Mesodermal cell (in vitro differentiated cells): ENCODE measurements around the gene PKM.
"Not testable (repeated sequence)": the region's sequence is repeated elsewhere in the genome, so short reads cannot be mapped to it uniquely, and the experiment has no call there.

Source experiments
- H3K27ac ChIP-seq: 2 replicates; pipeline ENCODE4 v1.7.0; 2013; ENCODE audit warnings: mild to moderate bottlenecking, low read depth, low read length, moderate library complexity; ENCODE audit not compliant: severe bottlenecking
- H3K36me3 ChIP-seq: 2 replicates; pipeline ENCODE4 v1.7.1; 2013; ENCODE audit warnings: mild to moderate bottlenecking, low read length, moderate library complexity; ENCODE audit not compliant: control insufficient read depth, insufficient read depth
- H3K4me1 ChIP-seq: one replicate; pipeline ENCODE4 v1.7.1; 2013; ENCODE audit warnings: mild to moderate bottlenecking, low read length; ENCODE audit not compliant: insufficient read depth, control insufficient read depth, poor library complexity, severe bottlenecking
- H3K4me3 ChIP-seq: 2 replicates; pipeline ENCODE4 v1.7.0; 2013; ENCODE audit warnings: low read length, control low read depth, mild to moderate bottlenecking; ENCODE audit not compliant: insufficient read depth, poor library complexity, severe bottlenecking; ENCODE audit errors: extremely low read depth
- H3K9me3 ChIP-seq: 2 replicates; pipeline ENCODE4 v1.7.1; 2013; ENCODE audit warnings: mild to moderate bottlenecking, low read length, moderate library complexity; ENCODE audit not compliant: control insufficient read depth
- WGBS, 2 experiments: methylation state at CpG; one replicate each; pipeline ENCODE4 v1.1.5; 2013; ENCODE audit warnings: missing lambda C conversion rate in 2 of 2; ENCODE audit not compliant: insufficient coverage in 2 of 2; 5-methylcytosine and 5-hydroxymethylcytosine counted together

Gene PKM

DNA sequence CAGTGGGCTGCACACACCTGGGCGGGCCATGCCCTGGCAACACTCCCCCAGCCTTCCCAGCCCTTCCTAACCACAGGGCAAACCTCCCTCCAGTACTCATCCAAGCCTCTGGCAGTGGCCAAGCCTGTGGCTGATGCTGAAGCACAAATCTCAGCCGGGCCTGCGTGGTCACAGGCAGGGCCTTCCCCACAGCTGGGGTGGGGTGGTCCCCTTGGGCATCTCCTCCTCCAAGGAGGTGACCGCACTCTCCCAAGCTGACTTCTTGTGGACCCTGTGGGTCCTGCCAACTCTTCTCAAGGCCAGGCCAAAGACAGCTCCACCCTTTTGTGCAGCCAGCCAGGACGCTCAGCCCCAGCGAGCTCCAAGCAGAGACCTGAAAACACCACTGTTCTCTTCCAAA, 54.8 kb downstream of the PKM start:
- no peaks in the 10 kb centered on the region for H3K9me3 ChIP-seq
- 86 to 97% methylated on average over 3 to 5 of the region's 6 CpGs for WGBS, 2 experiments
- peaks cover 10% of the 10 kb centered on the region for H3K4me1 ChIP-seq
- no peak overlapping the region for H3K27ac ChIP-seq
- no peak overlapping the region for H3K4me3 ChIP-seq
- H3K36me3 ChIP-seq, result no peaks in the 10 kb centered on the region

DNA sequence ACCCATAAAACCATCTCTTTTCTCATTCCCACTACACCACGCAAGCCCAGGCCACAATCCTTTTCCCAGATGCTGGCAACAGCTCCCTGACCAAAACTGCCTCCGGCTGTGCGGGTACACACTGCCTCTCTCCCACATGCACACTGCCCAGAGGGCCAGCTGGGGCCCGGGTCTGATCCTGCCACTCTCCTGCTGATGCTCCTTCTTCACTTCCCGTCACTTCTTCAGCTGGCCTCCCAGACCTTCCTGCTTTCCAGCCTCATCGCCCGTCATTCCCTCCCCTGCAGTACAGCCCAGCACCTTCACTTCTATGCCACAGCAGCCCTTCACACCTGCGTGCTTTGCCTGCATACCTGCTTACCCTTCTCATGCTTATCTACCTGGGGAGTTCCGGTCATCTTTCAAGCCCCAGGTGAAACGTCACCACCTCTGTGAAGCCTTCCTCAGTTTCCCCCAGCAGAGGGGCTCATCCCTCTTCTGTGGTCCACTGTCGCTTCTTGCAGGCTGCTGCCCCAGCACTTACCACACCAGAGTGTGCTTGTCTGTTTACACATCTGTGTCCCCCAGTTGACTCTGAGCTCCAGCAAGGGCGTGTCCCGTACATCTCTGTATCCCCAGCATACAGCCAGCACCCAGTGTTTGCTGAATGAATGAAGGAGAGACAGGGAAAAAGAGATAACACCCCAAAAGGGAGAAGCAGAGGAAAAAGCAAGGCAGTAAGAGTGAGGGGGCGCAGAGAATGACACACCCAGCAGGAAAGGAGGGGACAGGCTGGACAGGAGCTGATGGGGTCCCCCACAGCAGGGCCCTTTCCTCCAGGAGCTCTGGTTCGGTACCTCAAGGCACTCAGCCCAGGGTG, 55.6 kb downstream of the PKM start:
- no peak overlapping the region for H3K27ac ChIP-seq
- H3K4me1 ChIP-seq, result peaks cover 7% of the 10 kb centered on the region
- H3K36me3 ChIP-seq, result no peaks in the 10 kb centered on the region
- 86 to 92% methylated on average over 13 to 15 of the region's 15 CpGs for WGBS, 2 experiments
- H3K9me3 ChIP-seq, result no peaks in the 10 kb centered on the region
- no peak overlapping the region for H3K4me3 ChIP-seq

DNA sequence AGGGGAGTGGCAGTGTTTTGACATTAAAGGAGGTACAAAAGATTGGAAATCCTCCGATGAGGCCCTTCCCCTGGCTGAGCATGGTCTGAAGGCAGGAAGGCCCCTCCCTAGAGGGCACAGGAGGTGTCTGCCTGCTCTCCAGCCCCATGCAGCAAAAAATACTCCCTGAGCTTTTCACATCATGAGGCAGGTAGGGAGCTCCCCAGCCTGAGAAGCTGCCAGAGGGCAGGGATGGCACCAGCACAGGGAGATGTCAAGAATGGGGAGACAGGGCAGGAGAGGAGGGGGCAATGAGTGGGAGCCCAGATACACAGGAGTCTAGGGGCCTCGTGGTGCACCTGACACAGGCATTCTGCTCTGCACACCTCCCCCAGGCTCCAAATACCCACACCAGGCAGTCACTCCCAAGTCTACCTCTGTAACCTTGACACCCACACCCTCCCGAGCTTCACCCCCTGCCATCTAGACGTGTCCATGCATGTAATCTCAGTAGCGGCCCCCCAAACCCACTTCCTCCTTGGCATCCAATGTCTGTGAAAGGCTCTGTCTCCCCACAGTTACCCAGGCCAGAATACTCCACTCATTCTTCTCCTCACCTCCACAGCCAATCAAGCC, 56.3 kb downstream of the PKM start:
- Histone ChIP-seq H3K4me1 (no peaks in the 10 kb centered on the region), H3K27ac (no peak overlapping the region), H3K36me3 (no peaks in the 10 kb centered on the region), H3K4me3 (no peak overlapping the region), H3K9me3 (no peaks in the 10 kb centered on the region)
- 79% methylated on average over 4 to 5 of the region's 5 CpGs for WGBS, 2 experiments

DNA sequence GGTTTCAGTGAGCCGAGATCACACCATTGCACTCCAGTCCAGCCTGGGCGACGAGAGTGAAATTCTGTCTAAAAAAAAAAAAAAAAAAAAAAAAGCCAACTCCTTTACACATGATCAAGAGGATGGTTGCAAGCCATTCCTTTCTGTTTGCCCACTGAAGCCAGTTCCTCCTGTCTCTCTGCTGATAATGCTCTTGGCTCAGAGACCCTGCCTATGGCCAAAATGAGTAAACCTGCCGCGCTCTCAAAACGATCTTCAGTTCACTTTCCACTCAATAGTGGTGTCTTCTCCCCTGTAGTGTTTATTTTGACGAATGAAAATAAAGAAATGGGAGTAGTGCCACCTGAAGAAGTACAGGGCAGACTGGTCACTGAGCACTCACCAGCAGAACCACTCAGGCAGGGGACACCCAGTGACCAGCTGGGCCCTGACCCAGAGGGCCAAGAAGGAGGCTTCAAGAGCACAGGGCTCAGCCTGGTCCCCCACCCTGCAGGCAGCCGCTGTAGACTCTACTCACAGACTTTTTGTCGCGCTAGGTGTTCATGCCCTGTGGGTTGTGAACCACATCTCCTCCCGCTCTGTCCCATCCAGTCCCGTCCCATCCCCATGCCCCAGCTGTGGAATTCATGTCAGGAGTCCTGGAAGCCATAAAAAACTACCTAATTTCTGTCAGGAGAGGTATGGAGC, 57.0 kb downstream of the PKM start:
- WGBS, 2 experiments, result 90 to 96% methylated on average over 7 to 8 of the region's 12 CpGs
- Histone ChIP-seq H3K4me1 (no peaks in the 10 kb centered on the region), H3K4me3 (no peak overlapping the region), H3K36me3 (no peaks in the 10 kb centered on the region), H3K9me3 (no peaks in the 10 kb centered on the region), H3K27ac (no peak overlapping the region)

DNA sequence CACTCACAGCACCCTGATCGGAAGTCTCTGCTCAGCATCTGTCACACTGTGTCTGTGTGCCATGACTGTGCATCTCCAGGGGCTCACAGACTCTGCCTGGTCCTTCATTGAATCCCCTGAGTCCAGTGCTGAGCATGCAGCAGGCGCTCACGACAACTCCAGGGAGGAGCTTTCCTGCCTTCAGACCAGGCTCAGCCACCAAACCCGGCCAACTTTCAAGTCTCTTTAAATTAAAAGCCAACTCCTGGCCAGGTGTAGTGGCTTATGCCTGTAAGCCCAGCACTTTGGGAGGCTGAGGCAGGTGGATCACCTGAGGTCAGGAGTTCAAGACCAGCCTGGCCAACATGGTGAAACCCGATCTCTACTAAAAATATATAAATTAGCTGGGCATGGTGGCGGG, 57.6 kb downstream of the PKM start:
- 85 to 90% methylated on average over 5 of the region's 6 CpGs for WGBS, 2 experiments

DNA sequence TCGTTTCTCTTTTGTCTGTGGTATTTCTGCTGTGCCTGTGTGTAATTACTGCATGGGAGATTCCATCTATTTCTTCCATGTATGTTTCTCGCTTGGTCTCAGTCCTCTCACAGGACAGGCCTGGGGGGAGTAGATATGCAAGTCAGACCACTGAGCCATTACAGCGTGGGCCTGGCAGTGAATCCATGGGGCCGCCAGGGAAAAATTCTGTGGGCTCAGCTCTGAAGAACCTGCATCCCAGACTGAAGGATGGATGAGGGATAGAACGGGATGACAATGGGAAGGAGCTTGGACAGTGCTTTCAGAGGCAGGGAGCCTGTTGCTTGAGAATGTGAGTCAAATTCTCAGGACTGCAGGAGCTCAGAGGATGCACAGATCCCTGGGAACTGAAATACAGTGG, 58.2 kb downstream of the PKM start:
- WGBS, 2 experiments, result 55 to 89% methylated on average over 2 to 4 of the region's 5 CpGs

More for the DNA sequence above, 57.6 kb downstream of the PKM start:
- no peaks in the 10 kb centered on the region for H3K36me3 ChIP-seq
- no peaks in the 10 kb centered on the region for H3K9me3 ChIP-seq
- H3K4me1 ChIP-seq, result no peaks in the 10 kb centered on the region
- no peak overlapping the region for H3K4me3 ChIP-seq
- no peak overlapping the region for H3K27ac ChIP-seq

DNA sequence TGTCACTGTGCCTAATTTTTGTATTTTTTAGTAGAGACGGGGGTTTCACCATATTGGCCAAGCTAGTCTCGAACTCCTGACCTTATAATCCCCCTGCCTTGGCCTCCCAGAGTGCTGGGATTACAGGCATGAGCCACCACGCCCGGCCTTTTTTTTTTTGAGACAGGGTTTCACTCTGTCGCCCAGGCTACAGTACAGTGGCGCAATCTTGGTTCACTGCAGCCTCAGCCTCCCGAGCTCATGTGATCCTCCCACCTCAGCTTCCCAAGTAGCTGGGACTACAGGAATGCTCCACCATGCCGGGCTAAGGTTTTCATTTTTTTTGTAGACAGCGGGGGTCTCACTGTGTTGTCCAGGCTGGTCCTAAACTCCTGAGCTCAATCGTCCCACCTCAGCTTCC, 59.0 kb downstream of the PKM start:
- not testable (repeated sequence) for H3K36me3 ChIP-seq, H3K4me3 ChIP-seq, H3K27ac ChIP-seq, H3K4me1 ChIP-seq, H3K9me3 ChIP-seq
- WGBS, 2 experiments, result 89 to 94% methylated on average over 9 of the region's 10 CpGs

More for the DNA sequence above, 58.2 kb downstream of the PKM start:
- H3K4me1 ChIP-seq, result peaks cover 4% of the 10 kb centered on the region
- no peak overlapping the region for H3K27ac ChIP-seq
- H3K36me3 ChIP-seq, result no peaks in the 10 kb centered on the region
- H3K4me3 ChIP-seq, result no peak overlapping the region
- H3K9me3 ChIP-seq, result no peaks in the 10 kb centered on the region

DNA sequence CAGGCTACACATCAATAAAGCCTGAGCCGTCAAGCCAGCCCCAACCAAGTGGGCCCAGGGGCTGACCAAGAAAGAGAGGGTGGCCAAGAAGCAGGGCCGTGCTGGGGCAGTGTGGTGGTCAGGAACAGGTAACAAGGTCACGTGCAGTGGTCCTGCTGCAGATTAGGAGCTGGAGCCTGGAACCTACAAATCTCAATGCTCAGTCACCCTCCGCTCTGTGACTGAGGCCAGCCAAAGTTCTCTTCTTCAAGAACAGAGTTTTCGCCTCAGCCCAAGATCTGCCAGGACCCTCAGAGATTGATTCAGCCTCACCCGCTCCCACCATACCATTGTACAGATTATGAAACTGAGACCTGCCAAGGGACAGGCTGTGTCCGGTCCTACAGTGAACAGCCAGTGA, 60.3 kb downstream of the PKM start:
- H3K27ac ChIP-seq, result no peak overlapping the region
- no peak overlapping the region for H3K4me3 ChIP-seq
- 94% methylated on average over 6 to 7 of the region's 7 CpGs for WGBS, 2 experiments

DNA sequence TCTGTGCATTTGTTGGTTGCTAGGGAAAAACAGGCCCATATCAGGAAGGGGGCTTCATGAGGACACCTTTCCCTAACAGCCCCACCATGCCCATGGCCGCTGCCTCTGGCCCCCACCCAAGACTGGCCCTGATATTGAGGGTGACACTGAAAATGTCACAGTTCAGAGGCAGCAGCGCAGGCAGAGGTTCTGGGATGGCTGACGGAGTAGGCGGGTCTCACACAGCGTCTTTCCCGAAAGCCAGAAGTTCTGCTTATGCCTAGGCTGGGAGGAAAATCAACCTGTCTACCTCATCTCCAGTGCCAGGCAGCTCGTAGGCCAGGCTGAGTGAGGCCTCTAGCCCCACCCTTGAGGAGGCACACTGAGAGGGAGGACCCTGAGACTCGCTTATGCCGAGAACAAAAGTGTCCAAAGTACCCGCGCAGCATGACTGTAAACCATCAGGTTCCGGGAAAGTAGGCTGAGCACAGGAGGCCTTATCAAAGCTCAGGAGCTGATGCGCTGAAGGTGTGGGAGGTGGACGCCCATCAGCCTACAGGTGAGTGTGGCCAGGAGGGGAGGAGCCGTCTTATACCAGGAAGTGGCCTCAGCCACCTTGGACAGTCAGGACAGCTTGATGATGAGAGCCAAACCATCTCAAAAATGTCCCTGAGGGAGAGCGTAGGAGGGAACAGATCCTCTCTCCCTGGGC, 60.9 kb downstream of the PKM start:
- 94% methylated on average over 14 to 16 of the region's 16 CpGs for WGBS, 2 experiments
- no peak overlapping the region for H3K27ac ChIP-seq
- H3K4me1 ChIP-seq, result peaks cover 4% of the 10 kb centered on the region
- no peaks in the 10 kb centered on the region for H3K9me3 ChIP-seq
- H3K4me3 ChIP-seq, result no peak overlapping the region
- no peaks in the 10 kb centered on the region for H3K36me3 ChIP-seq

More for the DNA sequence above, 60.3 kb downstream of the PKM start:
- Histone ChIP-seq H3K4me1 (peaks cover 4% of the 10 kb centered on the region), H3K36me3 (no peaks in the 10 kb centered on the region), H3K9me3 (no peaks in the 10 kb centered on the region)

DNA sequence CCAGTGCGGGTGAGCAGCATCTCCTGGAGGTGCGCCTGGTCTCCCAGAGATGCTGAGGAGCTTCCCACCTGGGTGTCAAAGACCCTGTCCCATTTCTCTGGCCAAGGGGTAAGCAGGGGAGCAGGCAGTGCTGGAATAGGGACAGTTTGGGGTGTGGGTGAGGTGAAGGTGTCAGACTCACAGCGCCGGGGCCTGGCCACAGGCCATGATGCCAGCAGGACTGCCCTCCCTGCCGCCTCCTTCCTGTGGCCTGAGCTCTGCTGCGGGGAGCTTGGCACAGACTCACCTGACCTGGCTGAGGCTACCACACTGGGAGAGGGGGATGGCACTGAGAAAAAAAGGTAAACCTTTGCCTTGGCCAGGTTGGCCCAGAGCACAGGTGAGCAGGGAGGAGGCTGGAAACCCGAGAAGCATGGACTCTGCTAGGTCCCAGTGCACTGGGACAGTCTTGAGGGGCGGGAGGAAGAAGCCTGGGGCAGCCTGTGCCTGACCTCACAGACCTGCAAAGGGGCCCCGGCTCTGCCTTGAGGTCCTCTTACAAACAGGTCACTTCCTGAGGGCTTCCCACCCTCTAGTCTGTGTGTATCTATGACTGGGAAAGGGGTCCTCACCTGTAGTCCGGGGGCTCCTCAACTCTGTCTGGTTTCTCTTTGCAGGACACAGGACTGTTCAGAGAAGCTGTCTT, 61.6 kb downstream of the PKM start:
- H3K36me3 ChIP-seq, result no peaks in the 10 kb centered on the region
- no peak overlapping the region for H3K27ac ChIP-seq
- no peak overlapping the region for H3K4me3 ChIP-seq
- WGBS, 2 experiments, result 93% methylated on average over 8 to 10 of the region's 10 CpGs
- H3K4me1 ChIP-seq, result peaks cover 4% of the 10 kb centered on the region
- H3K9me3 ChIP-seq, result no peaks in the 10 kb centered on the region
